K562 (cell line): ENCODE results near the gene NFATC1. TPM values are rescaled to one million over a fixed set of nuclear protein-coding genes. Genes with fewer than 3 reads are reported as not detected.

Experiments
- ATAC-seq: fragments of 200-7000 bp; cut with Tn5 transposase; 3 replicates; pipeline ENCODE4 v1.9.1; 2020; ENCODE audit warnings: moderate library complexity
- BruUV-seq: library from RNA; stranded (reverse); fragments of 400-500 nt; replicated peaks from 2 replicates; lab custom pipeline; 2021; lab: Mats Ljungman, UMichigan
- CTCF ChIA-PET: fragments of 300-600 bp; formaldehyde crosslinking; extraction: SDS; loops from one replicate; lab custom pipeline; 2021; ENCODE audit warnings: low intra/inter-chr PET ratio; lab: Yijun Ruan, JAX
- POLR2A ChIA-PET: fragments of 300-600, 350-650 bp; sonication (Branson Sonifier 250); formaldehyde crosslinking; extraction: SDS; loops from one replicate; lab custom pipeline; 2021; ENCODE audit warnings: antibody characterized with exemption, inconsistent platforms; lab: Yijun Ruan, JAX
- DNase-seq, 4 experiments: peaks; one replicate each; pipeline versions ENCODE4 v3.0.0 to v3.0.0-alpha.2; 2011 to 2018; ENCODE audit warnings: low spot score in 3 of 4, mixed read lengths in 3 of 4; ENCODE audit errors: extremely low read depth in 1 of 4
- FAIRE-seq: peaks from 2 replicates; lab custom pipeline; 2011; peaks lifted over from hg19 to GRCh38; lab: Jason Lieb, UNC
- H2AFZ ChIP-seq: 2 replicates; pipeline ENCODE4 v1.6.0; 2011; ENCODE audit warnings: low read depth, low read length, control low read depth, inconsistent platforms
- H3K27ac ChIP-seq: fragments of 200-600 bp; 3 replicates; pipeline ENCODE4 v1.8.0; 2011; ENCODE audit warnings: low read depth, mild to moderate bottlenecking, control low read depth, inconsistent platforms, low read length, moderate library complexity, mixed read lengths; ENCODE audit errors: extremely low read depth
- H3K27me3 ChIP-seq, 2 experiments: fragments of 300-600 bp in 1 of 2; 2 replicates in 1 of 2; 3 replicates in 1 of 2; pipeline versions ENCODE4 v1.6.0 to v1.8.0; 2011; ENCODE audit warnings: inconsistent platforms in 2 of 2, low read length in 2 of 2, mild to moderate bottlenecking in 1 of 2, mixed read lengths in 1 of 2, moderate library complexity in 1 of 2; ENCODE audit not compliant: control insufficient read depth in 2 of 2, insufficient read depth in 2 of 2
- H3K36me3 ChIP-seq: fragments of 300-600 bp; 3 replicates; pipeline ENCODE4 v1.8.0; 2011; ENCODE audit warnings: mild to moderate bottlenecking, low read length, inconsistent platforms; ENCODE audit not compliant: control insufficient read depth, insufficient read depth
- H3K4me1 ChIP-seq, 2 experiments: fragments of 200-600 bp in 1 of 2; replicated peaks in 1 of 2; 2 replicates in 1 of 2; 3 replicates in 1 of 2; pipeline versions ENCODE4 v1.5.1 to v1.8.0; 2011; ENCODE audit warnings: inconsistent platforms in 2 of 2, low read length in 2 of 2, mild to moderate bottlenecking in 1 of 2, mixed read lengths in 1 of 2, moderate library complexity in 1 of 2; ENCODE audit not compliant: control insufficient read depth in 2 of 2, insufficient read depth in 2 of 2
- H3K4me2 ChIP-seq: 2 replicates; pipeline ENCODE4 v1.6.1; 2011; ENCODE audit warnings: low read length, control low read depth, inconsistent platforms, mixed read lengths; ENCODE audit not compliant: insufficient read depth
- H3K4me3 ChIP-seq: fragments of 200-600 bp; sonication (generic), shearing (Covaris generic); 2 replicates; pipeline ENCODE4 v1.5.1; 2016; ENCODE audit warnings: control low read depth, inconsistent platforms
- H3K79me2 ChIP-seq: fragments of 200-600 bp; 3 replicates; pipeline ENCODE4 v1.8.0; 2011; ENCODE audit warnings: low read length, inconsistent platforms; ENCODE audit not compliant: control insufficient read depth, insufficient read depth
- H3K9ac ChIP-seq, 2 experiments: 2 replicates each; pipeline versions ENCODE4 v1.6.0 to v1.6.1; 2011; ENCODE audit warnings: low read depth in 2 of 2, low read length in 2 of 2, control low read depth in 1 of 2, inconsistent platforms in 1 of 2, mild to moderate bottlenecking in 1 of 2, mixed read lengths in 1 of 2; ENCODE audit not compliant: insufficient read depth in 1 of 2
- H3K9me1 ChIP-seq: one replicate; pipeline ENCODE4 v1.6.0; 2011; ENCODE audit warnings: inconsistent platforms, mild to moderate bottlenecking, low read length, moderate library complexity; ENCODE audit not compliant: control insufficient read depth, insufficient read depth
- H3K9me3 ChIP-seq: replicated peaks from 2 replicates; pipeline ENCODE4 v1.5.1; 2011; ENCODE audit warnings: low read depth, low read length, inconsistent platforms; ENCODE audit not compliant: control insufficient read depth, insufficient read depth
- H4K20me1 ChIP-seq: replicated peaks from 2 replicates; pipeline ENCODE4 v1.6.1; 2011; ENCODE audit warnings: low read length, inconsistent platforms, mixed read lengths; ENCODE audit not compliant: control insufficient read depth, insufficient read depth
- CREM ChIP-seq: IDR thresholded peaks from 2 replicates; pipeline ENCODE4 v1.6.1; 2014; ENCODE audit warnings: antibody characterized with exemption, low read depth
- EHMT2 ChIP-seq: fragments of 450-650 bp; IDR thresholded peaks from 2 replicates; pipeline ENCODE4 v1.6.1; 2018; ENCODE audit warnings: antibody characterized with exemption
- GATA2 ChIP-seq: sonication (generic); formaldehyde crosslinking; IDR thresholded peaks from 2 replicates; pipeline ENCODE4 v1.4.0; 2020; ENCODE audit warnings: mild to moderate bottlenecking, missing genetic modification reagents
- L3MBTL2 ChIP-seq: fragments of 450-650 bp; IDR thresholded peaks from 2 replicates; pipeline ENCODE4 v1.6.1; 2016; ENCODE audit warnings: mild to moderate bottlenecking, moderate library complexity
- NRF1 ChIP-seq, 2 experiments: fragments of 450-650 bp; IDR thresholded peaks in 1 of 2; conservative IDR thresholded peaks in 1 of 2; 2 replicates each; pipeline ENCODE4 v1.6.1; 2014; ENCODE audit warnings: mild to moderate bottlenecking in 2 of 2
- YY1 ChIP-seq, 3 experiments: IDR thresholded peaks; 2 replicates each; pipeline ENCODE4 v1.6.1; 2011; ENCODE audit warnings: low read length in 2 of 3, mild to moderate bottlenecking in 2 of 3, moderate library complexity in 2 of 3, borderline replicate concordance in 1 of 3, control low read depth in 1 of 3, low read depth in 1 of 3; ENCODE audit not compliant: insufficient read depth in 3 of 3, insufficient replicate concordance in 2 of 3, control insufficient read depth in 1 of 3, insufficient read length in 1 of 3; ENCODE audit errors: extremely low read depth in 1 of 3
- ZBTB7A ChIP-seq: IDR thresholded peaks from 2 replicates; pipeline ENCODE4 v1.6.1; 2011; ENCODE audit warnings: low read depth, mild to moderate bottlenecking, low read length, moderate library complexity, borderline replicate concordance; ENCODE audit not compliant: control insufficient read depth
- ZFX ChIP-seq: sonication (generic); formaldehyde crosslinking; IDR thresholded peaks from 2 replicates; pipeline ENCODE4 v1.8.0; 2022; ENCODE audit warnings: mild to moderate bottlenecking, missing genetic modification reagents, moderate library complexity
- ZNF212 ChIP-seq: fragments of 450-650 bp; formaldehyde crosslinking; IDR thresholded peaks from 2 replicates; pipeline ENCODE4 v1.4.0; 2020; ENCODE audit warnings: mild to moderate bottlenecking
- ZNF41 ChIP-seq: fragments of 250-450 bp; sonication (Bioruptor Pico); conservative IDR thresholded peaks from 2 replicates; pipeline ENCODE4 v1.4.0; 2020; ENCODE audit warnings: mild to moderate bottlenecking
- ZNF695 ChIP-seq: fragments of 450-650 bp; formaldehyde crosslinking; IDR thresholded peaks from 2 replicates; pipeline ENCODE4 v1.4.0; 2020; ENCODE audit warnings: mild to moderate bottlenecking, moderate library complexity
- WGBS: fragments of 100-300 bp; shearing (Covaris generic); methylation state at CpG from one replicate; pipeline ENCODE4 v1.1.6; 2016; ENCODE audit warnings: low coverage, mixed read lengths; ENCODE audit not compliant: insufficient coverage; ENCODE audit errors: missing lambda C conversion rate; 5-methylcytosine and 5-hydroxymethylcytosine counted together
- in situ Hi-C: fragments of 300-500 bp; cut with MboI; formaldehyde crosslinking; loops from 4 replicates; pipeline ENCODE4 v1.15.0; 2018; ENCODE audit warnings: inconsistent platforms, mixed read lengths
- intact Hi-C: fragments of 100-400 bp; cut with micrococcal nuclease; formaldehyde crosslinking; loops from 2 replicates; pipeline ENCODE4 v1.14.2; 2022
- polyA plus RNA-seq, 8 experiments: library from polyadenylated mRNA; depleted of rRNA in 4 of 8; stranded (reverse) in 5 of 8; unstranded in 3 of 8; fragments of >200 nt; fragmentation: Nextera tagmentation in 2 of 8; fragmentation: Illumina TruSeq in 1 of 8; extraction: Ambion mirVana in 2 of 8; extraction: Trizol in 1 of 8; gene quantifications; 2 replicates each; pipeline versions ENCODE4 v1.2.1 to v1.2.3, GENCODE V29; 2011 to 2014; ENCODE audit warnings: inconsistent platforms in 1 of 8, missing spikeins in 1 of 8
- total RNA-seq, 7 experiments: library from RNA; depleted of rRNA in 6 of 7; stranded (reverse); fragments of >200 nt in 6 of 7; fragmentation: Illumina TruSeq in 2 of 7; extraction: Trizol in 2 of 7; gene quantifications; 2 replicates each; pipeline versions ENCODE4 v1.2.1 to v1.2.3, GENCODE V29; 2011 to 2021; ENCODE audit warnings: low replicate concordance in 1 of 7
- TF ChIP-seq, protein P1 (sequence below), 2 experiments: fragments of 450-650 bp; formaldehyde crosslinking in 1 of 2; IDR thresholded peaks; 2 replicates each; pipeline versions ENCODE4 v1.4.0 to v1.6.1; 2014 to 2020; ENCODE audit warnings: mild to moderate bottlenecking in 2 of 2, borderline replicate concordance in 1 of 2, low read depth in 1 of 2

Gene NFATC1
- total and polyA plus RNA-seq, 9 of the 15 experiments (the other 6 are each of a cell fraction or from before 2014, with no cell fraction given) = 1.1 to 16.4 (median 2.5) TPM

- Histone ChIP-seq H3K9me1 (peaks cover 6% of the 10 kb centered on the region), H3K9ac (peak overlapping the region in 1 of 2 experiments; percentile 81; a peak in 3 of 4 replicates), H3K4me1 (peaks cover 8 to 58% of the 10 kb centered on the region in 2 experiments; a peak in 4 of 5 replicates), H2AFZ (no peak overlapping the region), H3K27me3 (no peaks in the 10 kb centered on the region), H3K36me3 (no peaks in the 10 kb centered on the region), H3K9me3 (no peaks in the 10 kb centered on the region), H3K79me2 (peaks cover 37% of the 10 kb centered on the region), H3K4me2 (peak overlapping the region; percentile 41), H3K27ac (peak overlapping the region; percentile 41; the same call in 1 of the 3 replicates), H3K4me3 (no peak overlapping the region), H4K20me1 (peaks cover 26% of the 10 kb centered on the region)
- ChIA-PET POLR2A (no interaction called here), CTCF (no interaction called here)
- TF ChIP-seq ZNF695 (no peak), ZNF212 (CRISPR knock-in tag) (no peak), L3MBTL2 (peak; percentile 35; the same call in 1 of the 2 replicates), GATA2 (CRISPR knock-in tag) (0 out of 2 replicates have a peak, but pooled peaks have one; percentile 38), EHMT2 (no peak), ZNF41 (CRISPR knock-in tag) (no peak), ZFX (0 out of 2 replicates have a peak, but pooled peaks have one; percentile 7), YY1 (IDR thresholded peaks at IDR 0.05; ENCODE audit: borderline replicate concordance in 1 of 3, control insufficient read depth in 1 of 3, extremely low read depth in 1 of 3, insufficient read depth in 3 of 3, insufficient read length in 1 of 3, insufficient replicate concordance in 2 of 3, low read depth in 1 of 3, low read length in 2 of 3) (peak in 1 of 3 experiments; percentile 32), CREM (0 out of 2 replicates have a peak, but pooled peaks have one; percentile 9), ZBTB7A (no peak), NRF1 (conservative IDR thresholded peaks at IDR 0.05 in 1 of 2, IDR thresholded peaks at IDR 0.05 in 1 of 2) (peak; percentile 91 to 92)
- TF ChIP-seq, protein P1, sequence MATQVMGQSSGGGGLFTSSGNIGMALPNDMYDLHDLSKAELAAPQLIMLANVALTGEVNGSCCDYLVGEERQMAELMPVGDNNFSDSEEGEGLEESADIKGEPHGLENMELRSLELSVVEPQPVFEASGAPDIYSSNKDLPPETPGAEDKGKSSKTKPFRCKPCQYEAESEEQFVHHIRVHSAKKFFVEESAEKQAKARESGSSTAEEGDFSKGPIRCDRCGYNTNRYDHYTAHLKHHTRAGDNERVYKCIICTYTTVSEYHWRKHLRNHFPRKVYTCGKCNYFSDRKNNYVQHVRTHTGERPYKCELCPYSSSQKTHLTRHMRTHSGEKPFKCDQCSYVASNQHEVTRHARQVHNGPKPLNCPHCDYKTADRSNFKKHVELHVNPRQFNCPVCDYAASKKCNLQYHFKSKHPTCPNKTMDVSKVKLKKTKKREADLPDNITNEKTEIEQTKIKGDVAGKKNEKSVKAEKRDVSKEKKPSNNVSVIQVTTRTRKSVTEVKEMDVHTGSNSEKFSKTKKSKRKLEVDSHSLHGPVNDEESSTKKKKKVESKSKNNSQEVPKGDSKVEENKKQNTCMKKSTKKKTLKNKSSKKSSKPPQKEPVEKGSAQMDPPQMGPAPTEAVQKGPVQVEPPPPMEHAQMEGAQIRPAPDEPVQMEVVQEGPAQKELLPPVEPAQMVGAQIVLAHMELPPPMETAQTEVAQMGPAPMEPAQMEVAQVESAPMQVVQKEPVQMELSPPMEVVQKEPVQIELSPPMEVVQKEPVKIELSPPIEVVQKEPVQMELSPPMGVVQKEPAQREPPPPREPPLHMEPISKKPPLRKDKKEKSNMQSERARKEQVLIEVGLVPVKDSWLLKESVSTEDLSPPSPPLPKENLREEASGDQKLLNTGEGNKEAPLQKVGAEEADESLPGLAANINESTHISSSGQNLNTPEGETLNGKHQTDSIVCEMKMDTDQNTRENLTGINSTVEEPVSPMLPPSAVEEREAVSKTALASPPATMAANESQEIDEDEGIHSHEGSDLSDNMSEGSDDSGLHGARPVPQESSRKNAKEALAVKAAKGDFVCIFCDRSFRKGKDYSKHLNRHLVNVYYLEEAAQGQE (IDR thresholded peaks at IDR 0.05; ENCODE audit: borderline replicate concordance) = peak; percentile 53
- TF ChIP-seq, protein P1 (CRISPR knock-in tag; IDR thresholded peaks at IDR 0.05; ENCODE audit: low read depth) = no peak
- peak in 2 of 4 experiments; percentile 45 to 51 for DNase-seq
- intact Hi-C loops = no loop called here
- ATAC-seq = peak; percentile 80
- no TSS peak for BruUV-seq
- WGBS = 12% methylated on average over 5 of the region's 12 CpGs
- in situ Hi-C loops = no loop called here
- peak; percentile 23 for FAIRE-seq
Measured at GRCh38 chr18:79404567-79404910, 8.8 kb downstream of the NFATC1 start.
